Endothelial cell (in vitro differentiated cells): ENCODE measurements around the gene SMCO4. TPM values are rescaled to one million over a fixed set of nuclear protein-coding genes. Genes with fewer than 3 reads are reported as not detected.
"Not testable (repeated sequence)": the region's sequence is repeated elsewhere in the genome, so short reads cannot be mapped to it uniquely, and the experiment has no call there.

Experiments used
- DNase-seq: peaks from one replicate; pipeline ENCODE4 v3.0.0; 2021; ENCODE audit warnings: low spot score
- H3K27ac Mint-ChIP-seq: one replicate; pipeline ENCODE4 v1.8.0; 2021; ENCODE audit warnings: mixed read lengths, inconsistent platforms; ENCODE audit not compliant: unreplicated experiment
- H3K27me3 Mint-ChIP-seq: one replicate; pipeline ENCODE4 v1.8.0; 2021; ENCODE audit warnings: mild to moderate bottlenecking, moderate library complexity, mixed read lengths, inconsistent platforms; ENCODE audit not compliant: unreplicated experiment
- H3K36me3 Mint-ChIP-seq: one replicate; pipeline ENCODE4 v1.8.0; 2021; ENCODE audit warnings: mild to moderate bottlenecking, low read depth, mixed read lengths, inconsistent platforms; ENCODE audit not compliant: unreplicated experiment
- H3K4me1 Mint-ChIP-seq: one replicate; pipeline ENCODE4 v1.8.0; 2021; ENCODE audit warnings: mild to moderate bottlenecking, mixed read lengths, inconsistent platforms; ENCODE audit not compliant: unreplicated experiment
- H3K4me3 Mint-ChIP-seq: one replicate; pipeline ENCODE4 v1.8.0; 2021; ENCODE audit warnings: mild to moderate bottlenecking, mixed read lengths, inconsistent platforms; ENCODE audit not compliant: unreplicated experiment
- H3K9me3 Mint-ChIP-seq: one replicate; pipeline ENCODE4 v1.8.0; 2021; ENCODE audit warnings: mixed read lengths, inconsistent platforms; ENCODE audit not compliant: unreplicated experiment
- long read RNA-seq: library from polyadenylated mRNA; unstranded; transcript quantifications from one replicate; pipeline ENCODE4 v2.0.0, GENCODE V29; 2020; ENCODE audit not compliant: unreplicated experiment
- total RNA-seq: library from RNA; stranded (reverse); fragmentation: NEBNext Ultra II Directional; extraction: Animal tissue kit (Norgen Biotek cat#: 25700); gene quantifications from one replicate; pipeline ENCODE4 v1.2.1, GENCODE V29; 2021; ENCODE audit not compliant: unreplicated experiment
- TF ChIP-seq, protein P1 (sequence below): fragments of 200-600 bp; sonication (generic); IDR thresholded peaks from one replicate; pipeline ENCODE4 v1.5.0; 2021; ENCODE audit warnings: antibody characterized with exemption; ENCODE audit not compliant: unreplicated experiment

The SMCO4 gene
- 23.7 TPM for total RNA-seq
- long read RNA-seq, partial matches to known transcripts, result 0 of 7 reads
- long read RNA-seq, other reads (novel, unspliced or antisense), result 2 of 7 reads

GRCh38 chr11:93543292-93543977 is at the start of gene SMCO4:
Gene SMCO4 (minus strand): TSS chr11:93543391. CDS start chr11:93479189, 64,202 bp downstream.
- Mint-ChIP-seq H3K4me3 (peak within 1 kb of the TSS; percentile 95), H3K9me3 (no peaks in the 10 kb centered on the region), H3K27ac (peak within 1 kb of the TSS; percentile 93), H3K27me3 (peaks cover 10% of the 10 kb centered on the region), H3K4me1 (peaks cover 26% of the 10 kb centered on the region), H3K36me3 (peaks cover 4% of the 10 kb centered on the region)
- DNase-seq, result peak; percentile 90
- TF ChIP-seq, protein P1, sequence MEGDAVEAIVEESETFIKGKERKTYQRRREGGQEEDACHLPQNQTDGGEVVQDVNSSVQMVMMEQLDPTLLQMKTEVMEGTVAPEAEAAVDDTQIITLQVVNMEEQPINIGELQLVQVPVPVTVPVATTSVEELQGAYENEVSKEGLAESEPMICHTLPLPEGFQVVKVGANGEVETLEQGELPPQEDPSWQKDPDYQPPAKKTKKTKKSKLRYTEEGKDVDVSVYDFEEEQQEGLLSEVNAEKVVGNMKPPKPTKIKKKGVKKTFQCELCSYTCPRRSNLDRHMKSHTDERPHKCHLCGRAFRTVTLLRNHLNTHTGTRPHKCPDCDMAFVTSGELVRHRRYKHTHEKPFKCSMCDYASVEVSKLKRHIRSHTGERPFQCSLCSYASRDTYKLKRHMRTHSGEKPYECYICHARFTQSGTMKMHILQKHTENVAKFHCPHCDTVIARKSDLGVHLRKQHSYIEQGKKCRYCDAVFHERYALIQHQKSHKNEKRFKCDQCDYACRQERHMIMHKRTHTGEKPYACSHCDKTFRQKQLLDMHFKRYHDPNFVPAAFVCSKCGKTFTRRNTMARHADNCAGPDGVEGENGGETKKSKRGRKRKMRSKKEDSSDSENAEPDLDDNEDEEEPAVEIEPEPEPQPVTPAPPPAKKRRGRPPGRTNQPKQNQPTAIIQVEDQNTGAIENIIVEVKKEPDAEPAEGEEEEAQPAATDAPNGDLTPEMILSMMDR, result peak; percentile 32

DNA sequence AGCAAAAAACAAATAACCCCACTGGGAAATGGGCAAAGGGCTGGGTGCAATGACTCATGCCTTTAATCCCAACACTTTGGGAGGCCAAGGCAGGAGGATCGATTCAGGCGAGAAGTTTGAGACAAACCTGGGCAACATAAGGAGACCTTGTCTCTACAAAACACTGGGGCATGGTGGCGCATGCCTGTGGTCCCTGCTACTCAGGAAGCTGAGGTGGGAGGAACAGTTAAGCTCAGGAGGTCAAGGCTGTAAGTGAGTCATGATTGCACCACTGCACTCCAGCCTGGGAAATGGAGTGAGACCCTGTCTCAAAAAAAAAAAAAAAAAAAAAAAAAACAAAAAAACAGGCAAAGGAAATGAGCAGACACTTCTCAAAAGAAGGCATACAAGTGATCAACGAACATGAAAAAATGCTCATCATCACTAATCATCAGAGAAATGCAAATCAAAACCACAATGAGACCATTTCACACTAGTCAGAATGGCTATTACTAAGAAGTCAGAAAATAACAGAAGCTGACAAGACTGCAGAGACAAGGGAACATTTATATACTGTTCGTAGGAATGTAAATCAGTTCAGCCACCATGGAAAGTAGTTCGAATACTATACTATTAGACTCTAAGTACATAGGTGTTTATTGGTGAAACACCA is 48.2 kb upstream of the SMCO4 start:
- H3K27me3 Mint-ChIP-seq, result no peaks in the 10 kb centered on the region
- DNase-seq, result no peak
- H3K4me1 Mint-ChIP-seq, result no peaks in the 10 kb centered on the region
- TF ChIP-seq, protein P1, result no peak
- no peak overlapping the region for H3K27ac Mint-ChIP-seq
- H3K36me3 Mint-ChIP-seq, result no peaks in the 10 kb centered on the region
- no peak overlapping the region for H3K4me3 Mint-ChIP-seq
- H3K9me3 Mint-ChIP-seq, result no peaks in the 10 kb centered on the region

- no peak for DNase-seq
- Mint-ChIP-seq H3K4me3 (no peak overlapping the region), H3K9me3 (no peaks in the 10 kb centered on the region), H3K36me3 (no peaks in the 10 kb centered on the region), H3K27ac (no peak overlapping the region), H3K4me1 (no peaks in the 10 kb centered on the region), H3K27me3 (no peaks in the 10 kb centered on the region)
- TF ChIP-seq, protein P1, result no peak
Measured at GRCh38 chr11:93589347-93589746, 46.2 kb upstream of the SMCO4 start.

- H3K9me3 Mint-ChIP-seq, result no peaks in the 10 kb centered on the region
- H3K27me3 Mint-ChIP-seq, result no peaks in the 10 kb centered on the region
- no peaks in the 10 kb centered on the region for H3K4me1 Mint-ChIP-seq
- TF ChIP-seq, protein P1, result no peak
- no peak overlapping the region for H3K27ac Mint-ChIP-seq
- no peaks in the 10 kb centered on the region for H3K36me3 Mint-ChIP-seq
- H3K4me3 Mint-ChIP-seq, result no peak overlapping the region
- DNase-seq, result no peak
Measured at GRCh38 chr11:93587858-93588581, 44.8 kb upstream of the SMCO4 start.

DNA sequence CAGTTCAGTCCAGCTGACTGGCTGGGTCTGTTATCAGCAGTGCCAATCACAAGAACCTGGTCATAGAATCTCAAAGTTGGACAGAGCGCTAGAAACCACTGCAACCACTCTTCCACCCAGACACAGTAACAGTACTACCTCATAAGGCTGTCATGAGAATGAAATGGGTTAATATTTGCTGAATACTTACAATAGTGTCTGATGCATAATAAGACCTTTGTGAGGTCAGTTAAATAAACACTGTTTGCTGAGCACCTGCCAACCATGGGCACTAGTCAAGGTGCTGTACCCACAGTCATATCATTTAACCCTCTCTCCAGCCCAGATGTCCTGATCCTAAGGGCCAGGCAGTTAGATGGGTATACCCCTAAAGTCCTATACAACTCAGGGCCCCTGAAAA is 44.2 kb upstream of the SMCO4 start:
- H3K9me3 Mint-ChIP-seq, H3K4me3 Mint-ChIP-seq, H3K27me3 Mint-ChIP-seq, DNase-seq, H3K36me3 Mint-ChIP-seq, H3K4me1 Mint-ChIP-seq, H3K27ac Mint-ChIP-seq: not testable (repeated sequence)
